GM18520 (cell line): ENCODE results near the gene PER3.

Experiments
- ATAC-seq: cut with Tn5 transposase; IDR thresholded peaks from one replicate; pipeline ENCODE4 v1.9.1; 2021; ENCODE audit not compliant: unreplicated experiment

The PER3 gene

GRCh38 chr1:7783826-7784491 lies at the start of gene PER3:
Gene PER3 (plus strand): TSS chr1:7784291. CDS start chr1:7784878, 587 bp downstream.
- peak; percentile 77 for ATAC-seq

- ATAC-seq = no peak
Observed at GRCh38 chr1:7738044-7738443, 46.0 kb upstream of the PER3 start.

- ATAC-seq = no peak
Observed at GRCh38 chr1:7743346-7743745, 40.7 kb upstream of the PER3 start.

- no peak for ATAC-seq
Observed at GRCh38 chr1:7744882-7745281, 39.2 kb upstream of the PER3 start.

GRCh38 chr1:7745783-7746182 lies 38.3 kb upstream of the PER3 start:
- no peak for ATAC-seq

GRCh38 chr1:7747605-7748004 lies 36.5 kb upstream of the PER3 start:
- no peak for ATAC-seq

- no peak for ATAC-seq
Observed at GRCh38 chr1:7749126-7749525, 35.0 kb upstream of the PER3 start.

GRCh38 chr1:7751174-7751573 lies 32.9 kb upstream of the PER3 start:
- ATAC-seq = no peak

- no peak for ATAC-seq
Observed at GRCh38 chr1:7752512-7753417, 31.3 kb upstream of the PER3 start.

GRCh38 chr1:7753641-7754040 lies 30.4 kb upstream of the PER3 start:
- no peak for ATAC-seq

- no peak for ATAC-seq
Observed at GRCh38 chr1:7754234-7754633, 29.9 kb upstream of the PER3 start.

GRCh38 chr1:7755448-7755847 lies 28.6 kb upstream of the PER3 start:
- ATAC-seq = no peak

GRCh38 chr1:7760245-7760644 lies 23.8 kb upstream of the PER3 start:
- no peak for ATAC-seq

GRCh38 chr1:7761103-7761502 lies 23.0 kb upstream of the PER3 start:
- no peak for ATAC-seq

GRCh38 chr1:7767176-7767575 lies 16.9 kb upstream of the PER3 start:
- no peak for ATAC-seq

- no peak for ATAC-seq
Observed at GRCh38 chr1:7768583-7768982, 15.5 kb upstream of the PER3 start.

- no peak for ATAC-seq
Observed at GRCh38 chr1:7769673-7770412, 14.2 kb upstream of the PER3 start.

GRCh38 chr1:7770669-7770996 lies 13.5 kb upstream of the PER3 start:
- no peak for ATAC-seq

GRCh38 chr1:7770997-7771822 lies 12.9 kb upstream of the PER3 start, which contains the start of gene VAMP3:
Gene VAMP3 (plus strand): TSS chr1:7771296. CDS start chr1:7771384, 88 bp downstream.
- peak; percentile 45 for ATAC-seq

GRCh38 chr1:7771823-7772299 lies 12.2 kb upstream of the PER3 start:
- ATAC-seq = no peak

- ATAC-seq = no peak
Observed at GRCh38 chr1:7777591-7777990, 6.5 kb upstream of the PER3 start.
